Stimulated activated naive CD8-positive, alpha-beta T cell treated with anti-CD3 and anti-CD28 coated beads, Interleukin-15, Interleukin-2, amounts not matched to agents 100 ng/mL and 50 ng/mL, for 24 hours (primary cell): Measurements from ENCODE around the gene AUTS2.

Experiments
- H3K27ac Mint-ChIP-seq: one replicate; pipeline ENCODE4 v1.8.0; 2021; ENCODE audit warnings: mild to moderate bottlenecking, mixed read lengths
- H3K27me3 Mint-ChIP-seq: one replicate; pipeline ENCODE4 v1.8.0; 2021; ENCODE audit warnings: mixed read lengths
- H3K36me3 Mint-ChIP-seq: one replicate; pipeline ENCODE4 v1.8.0; 2021; ENCODE audit warnings: low read depth, mixed read lengths
- H3K4me1 Mint-ChIP-seq: one replicate; pipeline ENCODE4 v1.8.0; 2021; ENCODE audit warnings: low read depth, mixed read lengths
- H3K4me3 Mint-ChIP-seq: one replicate; pipeline ENCODE4 v1.8.0; 2021; ENCODE audit warnings: mild to moderate bottlenecking, mixed read lengths
- H3K9me3 Mint-ChIP-seq: one replicate; pipeline ENCODE4 v1.8.0; 2021; ENCODE audit warnings: mixed read lengths

The AUTS2 gene

GRCh38 chr7:70448312-70448906, 850.1 kb downstream of the AUTS2 start:
- H3K27me3 Mint-ChIP-seq: no peaks in the 10 kb centered on the region
- no peak overlapping the region for H3K27ac Mint-ChIP-seq
- no peaks in the 10 kb centered on the region for H3K9me3 Mint-ChIP-seq
- H3K4me1 Mint-ChIP-seq: no peaks in the 10 kb centered on the region
- no peaks in the 10 kb centered on the region for H3K36me3 Mint-ChIP-seq
- H3K4me3 Mint-ChIP-seq: no peak overlapping the region

- no peaks in the 10 kb centered on the region for H3K4me1 Mint-ChIP-seq
- H3K4me3 Mint-ChIP-seq: no peak overlapping the region
- H3K36me3 Mint-ChIP-seq: no peaks in the 10 kb centered on the region
- H3K9me3 Mint-ChIP-seq: no peaks in the 10 kb centered on the region
- no peaks in the 10 kb centered on the region for H3K27me3 Mint-ChIP-seq
- no peak overlapping the region for H3K27ac Mint-ChIP-seq
These were observed 852.5 kb downstream of the AUTS2 start for GRCh38 chr7:70450731-70451130.

GRCh38 chr7:70455925-70456324, 857.6 kb downstream of the AUTS2 start:
- H3K4me3 Mint-ChIP-seq: no peak overlapping the region
- no peaks in the 10 kb centered on the region for H3K36me3 Mint-ChIP-seq
- no peaks in the 10 kb centered on the region for H3K9me3 Mint-ChIP-seq
- no peak overlapping the region for H3K27ac Mint-ChIP-seq
- peaks cover 22% of the 10 kb centered on the region for H3K4me1 Mint-ChIP-seq
- H3K27me3 Mint-ChIP-seq: no peaks in the 10 kb centered on the region

GRCh38 chr7:70456719-70457118, 858.4 kb downstream of the AUTS2 start:
- no peaks in the 10 kb centered on the region for H3K27me3 Mint-ChIP-seq

GRCh38 chr7:70457482-70457881, 859.2 kb downstream of the AUTS2 start:
- H3K36me3 Mint-ChIP-seq: no peaks in the 10 kb centered on the region
- H3K4me3 Mint-ChIP-seq: no peak overlapping the region

More at GRCh38 chr7:70456719-70457118, 858.4 kb downstream of the AUTS2 start:
- Mint-ChIP-seq H3K27ac (no peak overlapping the region), H3K4me1 (peaks cover 22% of the 10 kb centered on the region), H3K4me3 (no peak overlapping the region), H3K9me3 (no peaks in the 10 kb centered on the region), H3K36me3 (no peaks in the 10 kb centered on the region)

GRCh38 chr7:70457883-70458680, 859.8 kb downstream of the AUTS2 start:
- H3K4me3 Mint-ChIP-seq: no peak overlapping the region
- no peak overlapping the region for H3K27ac Mint-ChIP-seq
- no peaks in the 10 kb centered on the region for H3K9me3 Mint-ChIP-seq
- peaks cover 22% of the 10 kb centered on the region for H3K4me1 Mint-ChIP-seq
- no peaks in the 10 kb centered on the region for H3K36me3 Mint-ChIP-seq
- H3K27me3 Mint-ChIP-seq: no peaks in the 10 kb centered on the region

More at GRCh38 chr7:70457482-70457881, 859.2 kb downstream of the AUTS2 start:
- peaks cover 22% of the 10 kb centered on the region for H3K4me1 Mint-ChIP-seq
- H3K27me3 Mint-ChIP-seq: no peaks in the 10 kb centered on the region
- H3K27ac Mint-ChIP-seq: no peak overlapping the region
- no peaks in the 10 kb centered on the region for H3K9me3 Mint-ChIP-seq

GRCh38 chr7:70458745-70459144, 860.5 kb downstream of the AUTS2 start:
- H3K4me1 Mint-ChIP-seq: peaks cover 22% of the 10 kb centered on the region
- no peak overlapping the region for H3K4me3 Mint-ChIP-seq
- no peak overlapping the region for H3K27ac Mint-ChIP-seq
- no peaks in the 10 kb centered on the region for H3K36me3 Mint-ChIP-seq
- no peaks in the 10 kb centered on the region for H3K27me3 Mint-ChIP-seq
- H3K9me3 Mint-ChIP-seq: no peaks in the 10 kb centered on the region

GRCh38 chr7:70459546-70459945, 861.3 kb downstream of the AUTS2 start:
- Mint-ChIP-seq H3K27me3 (no peaks in the 10 kb centered on the region), H3K4me3 (no peak overlapping the region), H3K9me3 (no peaks in the 10 kb centered on the region), H3K36me3 (no peaks in the 10 kb centered on the region), H3K4me1 (peaks cover 22% of the 10 kb centered on the region), H3K27ac (no peak overlapping the region)

- Mint-ChIP-seq H3K4me3 (no peak overlapping the region), H3K27me3 (no peaks in the 10 kb centered on the region), H3K4me1 (peaks cover 22% of the 10 kb centered on the region), H3K27ac (no peak overlapping the region), H3K9me3 (no peaks in the 10 kb centered on the region), H3K36me3 (no peaks in the 10 kb centered on the region)
These were observed 861.8 kb downstream of the AUTS2 start for GRCh38 chr7:70460071-70460470.

GRCh38 chr7:70460562-70460961, 862.3 kb downstream of the AUTS2 start:
- H3K27ac Mint-ChIP-seq: no peak overlapping the region
- no peaks in the 10 kb centered on the region for H3K27me3 Mint-ChIP-seq
- no peaks in the 10 kb centered on the region for H3K9me3 Mint-ChIP-seq
- H3K4me3 Mint-ChIP-seq: no peak overlapping the region
- H3K4me1 Mint-ChIP-seq: peaks cover 22% of the 10 kb centered on the region
- no peaks in the 10 kb centered on the region for H3K36me3 Mint-ChIP-seq

GRCh38 chr7:70463352-70463938, 865.2 kb downstream of the AUTS2 start:
- H3K9me3 Mint-ChIP-seq: no peaks in the 10 kb centered on the region
- H3K27me3 Mint-ChIP-seq: no peaks in the 10 kb centered on the region
- no peaks in the 10 kb centered on the region for H3K36me3 Mint-ChIP-seq
- no peak overlapping the region for H3K4me3 Mint-ChIP-seq
- peaks cover 2% of the 10 kb centered on the region for H3K4me1 Mint-ChIP-seq
- H3K27ac Mint-ChIP-seq: no peak overlapping the region

GRCh38 chr7:70466725-70467364, 868.6 kb downstream of the AUTS2 start:
- H3K27me3 Mint-ChIP-seq: no peaks in the 10 kb centered on the region
- H3K4me1 Mint-ChIP-seq: no peaks in the 10 kb centered on the region
- no peak overlapping the region for H3K4me3 Mint-ChIP-seq
- H3K27ac Mint-ChIP-seq: no peak overlapping the region
- no peaks in the 10 kb centered on the region for H3K36me3 Mint-ChIP-seq
- H3K9me3 Mint-ChIP-seq: no peaks in the 10 kb centered on the region

GRCh38 chr7:70470746-70471145, 872.5 kb downstream of the AUTS2 start:
- Mint-ChIP-seq H3K36me3 (no peaks in the 10 kb centered on the region), H3K4me3 (no peak overlapping the region), H3K27ac (no peak overlapping the region)

GRCh38 chr7:70472601-70473237, 874.4 kb downstream of the AUTS2 start:
- Mint-ChIP-seq H3K27ac (no peak overlapping the region), H3K36me3 (no peaks in the 10 kb centered on the region), H3K9me3 (no peaks in the 10 kb centered on the region), H3K4me1 (no peaks in the 10 kb centered on the region), H3K4me3 (no peak overlapping the region), H3K27me3 (no peaks in the 10 kb centered on the region)

More at GRCh38 chr7:70470746-70471145, 872.5 kb downstream of the AUTS2 start:
- no peaks in the 10 kb centered on the region for H3K9me3 Mint-ChIP-seq
- H3K4me1 Mint-ChIP-seq: no peaks in the 10 kb centered on the region
- H3K27me3 Mint-ChIP-seq: no peaks in the 10 kb centered on the region
